PFSK-1 (cell line): Measurements from ENCODE around the gene LINGO4. TPM values are rescaled to one million over a fixed set of nuclear protein-coding genes. Genes with fewer than 3 reads are reported as not detected.

ENCODE experiments used
- FOXP2 ChIP-seq: optimal IDR thresholded peaks from 2 replicates; pipeline ENCODE3; 2011; ENCODE audit warnings: borderline replicate concordance, control low read depth, inconsistent platforms; ENCODE audit not compliant: insufficient read depth; ENCODE audit errors: extremely low read length, extremely low read depth
- POLR2AphosphoS5 ChIP-seq: IDR thresholded peaks from 2 replicates; pipeline ENCODE4 v1.6.1; 2012; ENCODE audit warnings: low read depth, mild to moderate bottlenecking, control low read depth, low read length, moderate library complexity
- SIN3A ChIP-seq: IDR thresholded peaks from 2 replicates; pipeline ENCODE4 v1.6.1; 2012; ENCODE audit warnings: mild to moderate bottlenecking, low read length, moderate library complexity, borderline replicate concordance; ENCODE audit not compliant: insufficient read depth
- TAF1 ChIP-seq: IDR thresholded peaks from 2 replicates; pipeline ENCODE4 v1.6.1; 2012; ENCODE audit warnings: low read length, control low read depth, borderline replicate concordance; ENCODE audit not compliant: insufficient read depth
- polyA plus RNA-seq: library from polyadenylated mRNA; unstranded; fragments of >200 nt; gene quantifications from one replicate; pipeline ENCODE4 v1.2.1, GENCODE V29; 2012; ENCODE audit warnings: low read depth, missing spikeins; ENCODE audit not compliant: insufficient read length
- TF ChIP-seq, protein P1 (sequence below), 2 experiments: IDR thresholded peaks; 2 replicates each; pipeline versions ENCODE4 v1.6.1 to v1.8.0; 2011 to 2012; ENCODE audit warnings: low read depth in 2 of 2, low read length in 2 of 2, control low read depth in 1 of 2, inconsistent platforms in 1 of 2, mild to moderate bottlenecking in 1 of 2, moderate library complexity in 1 of 2; ENCODE audit not compliant: insufficient read depth in 1 of 2

Gene LINGO4, protein sequence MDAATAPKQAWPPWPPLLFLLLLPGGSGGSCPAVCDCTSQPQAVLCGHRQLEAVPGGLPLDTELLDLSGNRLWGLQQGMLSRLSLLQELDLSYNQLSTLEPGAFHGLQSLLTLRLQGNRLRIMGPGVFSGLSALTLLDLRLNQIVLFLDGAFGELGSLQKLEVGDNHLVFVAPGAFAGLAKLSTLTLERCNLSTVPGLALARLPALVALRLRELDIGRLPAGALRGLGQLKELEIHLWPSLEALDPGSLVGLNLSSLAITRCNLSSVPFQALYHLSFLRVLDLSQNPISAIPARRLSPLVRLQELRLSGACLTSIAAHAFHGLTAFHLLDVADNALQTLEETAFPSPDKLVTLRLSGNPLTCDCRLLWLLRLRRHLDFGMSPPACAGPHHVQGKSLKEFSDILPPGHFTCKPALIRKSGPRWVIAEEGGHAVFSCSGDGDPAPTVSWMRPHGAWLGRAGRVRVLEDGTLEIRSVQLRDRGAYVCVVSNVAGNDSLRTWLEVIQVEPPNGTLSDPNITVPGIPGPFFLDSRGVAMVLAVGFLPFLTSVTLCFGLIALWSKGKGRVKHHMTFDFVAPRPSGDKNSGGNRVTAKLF
- not detected for polyA plus RNA-seq

DNA sequence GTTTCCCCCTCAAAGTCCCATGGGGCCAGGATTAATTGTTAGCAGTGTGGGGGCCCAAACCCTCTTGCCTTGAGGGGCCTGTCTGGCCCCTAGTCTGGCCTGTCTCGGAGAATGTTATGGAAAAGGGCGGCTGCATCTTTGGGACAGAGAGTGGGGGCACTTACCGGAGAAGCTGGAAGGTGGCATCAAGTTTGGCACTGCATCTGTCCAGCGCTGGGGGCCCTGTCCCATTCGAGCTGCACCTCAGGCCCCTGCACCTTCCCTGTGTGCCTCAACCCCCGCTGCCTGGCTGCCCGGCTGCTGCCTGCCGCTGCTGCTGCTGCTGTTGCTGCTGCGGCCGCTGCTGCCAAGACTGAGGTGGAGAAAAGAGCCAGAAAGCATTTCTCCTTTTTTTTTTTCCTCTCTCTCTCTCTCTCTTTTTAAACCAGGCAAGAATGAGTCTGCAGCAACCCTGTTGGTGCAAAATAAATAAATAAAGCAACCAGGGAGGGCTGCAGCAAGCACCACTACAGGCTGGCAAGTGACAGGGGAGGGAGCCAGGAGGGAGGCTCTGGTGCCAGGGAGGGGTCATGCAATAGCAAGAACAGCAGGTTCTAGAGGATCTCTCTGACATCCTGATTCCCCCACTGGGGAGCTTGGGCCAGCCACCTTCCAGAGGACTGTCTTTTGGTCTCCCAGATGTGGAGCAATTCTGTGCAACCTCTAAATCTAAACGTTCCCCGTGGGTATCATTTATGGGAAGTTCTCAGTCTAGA is at the start of gene LINGO4:
TSS of gene LINGO4 (minus strand) at position 354 of the 755 bp plus-strand sequence. CDS start 2,715 bp downstream, outside the sequence.
- TF ChIP-seq SIN3A, result no peak
- no peak for TF ChIP-seq POLR2AphosphoS5
- no peak for TF ChIP-seq TAF1
- no peak for TF ChIP-seq FOXP2
- TF ChIP-seq, protein P1, sequence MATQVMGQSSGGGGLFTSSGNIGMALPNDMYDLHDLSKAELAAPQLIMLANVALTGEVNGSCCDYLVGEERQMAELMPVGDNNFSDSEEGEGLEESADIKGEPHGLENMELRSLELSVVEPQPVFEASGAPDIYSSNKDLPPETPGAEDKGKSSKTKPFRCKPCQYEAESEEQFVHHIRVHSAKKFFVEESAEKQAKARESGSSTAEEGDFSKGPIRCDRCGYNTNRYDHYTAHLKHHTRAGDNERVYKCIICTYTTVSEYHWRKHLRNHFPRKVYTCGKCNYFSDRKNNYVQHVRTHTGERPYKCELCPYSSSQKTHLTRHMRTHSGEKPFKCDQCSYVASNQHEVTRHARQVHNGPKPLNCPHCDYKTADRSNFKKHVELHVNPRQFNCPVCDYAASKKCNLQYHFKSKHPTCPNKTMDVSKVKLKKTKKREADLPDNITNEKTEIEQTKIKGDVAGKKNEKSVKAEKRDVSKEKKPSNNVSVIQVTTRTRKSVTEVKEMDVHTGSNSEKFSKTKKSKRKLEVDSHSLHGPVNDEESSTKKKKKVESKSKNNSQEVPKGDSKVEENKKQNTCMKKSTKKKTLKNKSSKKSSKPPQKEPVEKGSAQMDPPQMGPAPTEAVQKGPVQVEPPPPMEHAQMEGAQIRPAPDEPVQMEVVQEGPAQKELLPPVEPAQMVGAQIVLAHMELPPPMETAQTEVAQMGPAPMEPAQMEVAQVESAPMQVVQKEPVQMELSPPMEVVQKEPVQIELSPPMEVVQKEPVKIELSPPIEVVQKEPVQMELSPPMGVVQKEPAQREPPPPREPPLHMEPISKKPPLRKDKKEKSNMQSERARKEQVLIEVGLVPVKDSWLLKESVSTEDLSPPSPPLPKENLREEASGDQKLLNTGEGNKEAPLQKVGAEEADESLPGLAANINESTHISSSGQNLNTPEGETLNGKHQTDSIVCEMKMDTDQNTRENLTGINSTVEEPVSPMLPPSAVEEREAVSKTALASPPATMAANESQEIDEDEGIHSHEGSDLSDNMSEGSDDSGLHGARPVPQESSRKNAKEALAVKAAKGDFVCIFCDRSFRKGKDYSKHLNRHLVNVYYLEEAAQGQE (IDR thresholded peaks at IDR 0.05; ENCODE audit: insufficient read depth in 1 of 2, low read depth in 2 of 2, low read length in 2 of 2), result no peak

DNA sequence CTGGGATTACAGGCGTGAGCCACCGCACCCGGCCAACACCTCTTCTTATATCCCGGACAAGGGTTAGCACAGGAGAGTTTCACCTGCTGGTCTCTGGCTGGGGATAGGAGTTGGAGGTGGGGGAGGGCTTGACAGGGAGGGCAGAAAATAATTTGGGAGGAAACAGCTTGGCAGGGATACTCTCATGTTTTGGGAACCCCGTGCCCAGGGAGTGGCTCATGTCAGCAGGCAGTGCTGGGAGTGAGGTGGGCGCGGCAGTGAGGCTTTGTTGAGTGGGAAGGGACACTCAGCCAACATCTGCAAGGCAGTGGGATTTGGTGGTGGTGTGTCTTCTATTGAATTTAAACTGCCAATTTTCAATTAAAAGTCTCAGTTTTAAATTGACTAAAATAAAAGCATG is 49.4 kb upstream of the LINGO4 start:
- TF ChIP-seq POLR2AphosphoS5, result no peak
- TF ChIP-seq SIN3A, result no peak
- no peak for TF ChIP-seq TAF1
- TF ChIP-seq, protein P1 (IDR thresholded peaks at IDR 0.05; ENCODE audit: insufficient read depth in 1 of 2, low read depth in 2 of 2, low read length in 2 of 2), result no peak
- no peak for TF ChIP-seq FOXP2

DNA sequence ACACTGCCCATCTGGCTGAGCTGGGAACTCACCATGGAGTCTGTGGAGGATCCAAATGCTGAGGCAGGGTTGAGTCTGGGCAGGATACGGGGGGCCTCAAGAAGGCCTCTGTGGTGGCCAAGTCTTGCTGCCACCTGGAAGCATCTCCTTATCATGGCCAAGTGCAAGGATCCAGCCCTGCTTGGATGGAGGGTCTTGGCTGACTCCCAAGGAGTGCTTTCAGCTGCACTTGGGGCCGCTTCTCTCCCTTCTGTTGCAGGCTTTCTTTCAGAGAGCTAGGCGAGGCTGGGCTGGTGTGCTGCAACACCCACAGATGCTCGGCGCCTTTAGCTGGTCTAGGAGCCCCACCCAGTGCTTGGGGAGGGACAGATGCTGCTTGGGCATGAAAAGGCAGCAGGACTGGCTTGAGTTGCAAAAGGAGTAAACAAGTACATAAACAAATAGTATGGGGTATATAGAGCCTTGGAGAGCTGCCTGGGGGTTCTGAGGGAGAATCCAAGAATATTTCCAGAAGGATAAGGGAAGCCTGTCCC is 48.3 kb upstream of the LINGO4 start, which contains the start of gene THEM5:
TSS of gene THEM5 (minus strand) at position 302 of the 533 bp plus-strand sequence. CDS start at position 155, 147 bp downstream.
- TF ChIP-seq, protein P1 (IDR thresholded peaks at IDR 0.05; ENCODE audit: insufficient read depth in 1 of 2, low read depth in 2 of 2, low read length in 2 of 2), result no peak
- TF ChIP-seq POLR2AphosphoS5 (no peak), SIN3A (no peak), TAF1 (no peak), FOXP2 (no peak)

DNA sequence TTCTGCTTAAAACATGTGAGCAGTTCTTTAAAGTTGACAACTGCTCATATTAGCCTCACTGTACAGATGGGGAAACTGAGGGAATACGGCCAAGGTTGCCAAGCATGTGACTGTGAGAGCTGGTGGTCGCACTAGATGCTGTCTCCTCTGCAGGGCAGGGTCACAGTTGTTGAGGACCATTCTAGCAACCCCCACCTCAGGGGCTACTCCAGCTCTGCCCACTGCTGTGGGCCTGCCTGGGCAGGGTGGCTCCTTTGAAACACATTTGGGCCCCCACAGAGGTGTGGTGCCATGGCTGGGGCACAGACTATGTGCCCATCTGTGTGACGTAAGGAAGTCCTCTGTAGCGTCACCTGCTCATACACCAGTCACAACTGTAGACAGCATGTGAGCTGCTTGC is 47.5 kb upstream of the LINGO4 start:
- TF ChIP-seq TAF1 (no peak), POLR2AphosphoS5 (no peak), SIN3A (no peak), FOXP2 (no peak)
- TF ChIP-seq, protein P1 (IDR thresholded peaks at IDR 0.05; ENCODE audit: insufficient read depth in 1 of 2, low read depth in 2 of 2, low read length in 2 of 2), result no peak
